Measurements from ENCODE around the gene NRG2.

DNA sequence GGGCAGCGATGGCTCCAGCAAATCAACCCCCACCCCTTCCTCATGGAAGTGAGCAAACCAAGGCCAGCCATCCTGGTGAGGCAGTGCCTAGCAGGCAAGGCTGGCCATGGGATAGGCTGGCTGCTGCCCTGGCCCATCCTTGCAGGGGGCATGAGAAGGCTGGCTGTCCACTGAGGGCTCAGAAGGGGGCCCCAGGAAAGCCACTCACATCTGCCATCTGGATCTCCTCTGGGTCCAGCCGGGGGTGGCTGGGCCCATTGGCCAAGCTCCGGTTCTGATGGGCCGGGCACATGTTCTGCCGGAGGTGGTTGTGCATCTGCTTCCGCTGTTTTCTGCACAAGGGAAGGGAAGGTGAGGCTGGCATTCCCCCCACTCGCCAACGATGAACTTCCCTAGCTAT is 190.4 kb downstream of the NRG2 start:
- TF ChIP-seq, protein P1, sequence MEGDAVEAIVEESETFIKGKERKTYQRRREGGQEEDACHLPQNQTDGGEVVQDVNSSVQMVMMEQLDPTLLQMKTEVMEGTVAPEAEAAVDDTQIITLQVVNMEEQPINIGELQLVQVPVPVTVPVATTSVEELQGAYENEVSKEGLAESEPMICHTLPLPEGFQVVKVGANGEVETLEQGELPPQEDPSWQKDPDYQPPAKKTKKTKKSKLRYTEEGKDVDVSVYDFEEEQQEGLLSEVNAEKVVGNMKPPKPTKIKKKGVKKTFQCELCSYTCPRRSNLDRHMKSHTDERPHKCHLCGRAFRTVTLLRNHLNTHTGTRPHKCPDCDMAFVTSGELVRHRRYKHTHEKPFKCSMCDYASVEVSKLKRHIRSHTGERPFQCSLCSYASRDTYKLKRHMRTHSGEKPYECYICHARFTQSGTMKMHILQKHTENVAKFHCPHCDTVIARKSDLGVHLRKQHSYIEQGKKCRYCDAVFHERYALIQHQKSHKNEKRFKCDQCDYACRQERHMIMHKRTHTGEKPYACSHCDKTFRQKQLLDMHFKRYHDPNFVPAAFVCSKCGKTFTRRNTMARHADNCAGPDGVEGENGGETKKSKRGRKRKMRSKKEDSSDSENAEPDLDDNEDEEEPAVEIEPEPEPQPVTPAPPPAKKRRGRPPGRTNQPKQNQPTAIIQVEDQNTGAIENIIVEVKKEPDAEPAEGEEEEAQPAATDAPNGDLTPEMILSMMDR (IDR thresholded peaks at IDR 0.05) = no peak
- no peak for TF ChIP-seq POLR2A (IDR thresholded peaks at IDR 0.05)

Data from uterus (tissue), 2 donors.